ENCODE measurements around the gene LGR4.

DNA sequence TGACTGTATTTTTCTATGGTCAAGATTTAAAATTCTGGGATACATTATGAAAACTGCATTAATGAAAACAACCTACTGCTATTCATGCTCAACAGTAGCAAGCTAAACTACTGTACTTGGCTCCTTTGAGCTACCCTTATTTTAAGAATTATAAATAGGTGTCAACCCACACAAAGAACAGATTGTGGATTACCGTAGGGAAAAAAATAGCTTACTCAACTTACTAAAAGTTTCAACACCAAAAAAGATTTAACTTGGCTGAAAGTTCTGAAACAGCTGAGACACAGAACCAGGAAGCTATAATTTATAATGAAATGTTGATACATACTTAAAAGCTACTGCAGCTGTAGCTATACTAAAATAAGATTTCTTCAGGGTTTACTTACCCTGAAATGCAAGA lies 23.9 kb upstream of the LGR4 start:
- TF ChIP-seq CTCF (IDR thresholded peaks at IDR 0.05 in 8 of 11, conservative IDR thresholded peaks at IDR 0.05 in 3 of 11) (no peak), POLR2A (IDR thresholded peaks at IDR 0.05) (no peak), POLR2AphosphoS5 (IDR thresholded peaks at IDR 0.05) (no peak)
